ENCODE data around the gene TEX44. TPM values are rescaled to one million over a fixed set of nuclear protein-coding genes. Genes with fewer than 3 reads are reported as not detected.
"Not testable (repeated sequence)": the region's sequence is repeated elsewhere in the genome, so short reads cannot be mapped to it uniquely, and the experiment has no call there.

Gene TEX44
- total RNA-seq, 1 donor from 2014 or later, result not detected

GRCh38 chr2:231571661-231572191 lies 20.9 kb upstream of the TEX44 start:
- DNase-seq, result no peak

- DNase-seq, result no peak
These were observed 19.6 kb upstream of the TEX44 start for GRCh38 chr2:231573096-231573495.

- no peak for DNase-seq
These were observed 18.8 kb upstream of the TEX44 start for GRCh38 chr2:231573698-231574421.

GRCh38 chr2:231575612-231576256 lies 16.9 kb upstream of the TEX44 start:
- no peak for DNase-seq

GRCh38 chr2:231576465-231576864 lies 16.2 kb upstream of the TEX44 start:
- no peak for DNase-seq

- not testable (repeated sequence) for DNase-seq
These were observed 14.0 kb upstream of the TEX44 start for GRCh38 chr2:231578655-231579054.

- no peak for DNase-seq
These were observed 13.1 kb upstream of the TEX44 start for GRCh38 chr2:231579560-231579959.

GRCh38 chr2:231581328-231581727 lies 11.3 kb upstream of the TEX44 start:
- DNase-seq, result no peak

GRCh38 chr2:231583982-231584381 lies 8.7 kb upstream of the TEX44 start:
- DNase-seq, result no peak

- not testable (repeated sequence) for DNase-seq
These were observed 4.9 kb upstream of the TEX44 start for GRCh38 chr2:231587744-231588143.

- no peak for DNase-seq
These were observed 3.0 kb upstream of the TEX44 start for GRCh38 chr2:231589656-231590055.

GRCh38 chr2:231590614-231591013 lies 2.0 kb upstream of the TEX44 start:
- no peak for DNase-seq

- no peak for DNase-seq
These were observed 1.0 kb downstream of the TEX44 start for GRCh38 chr2:231593666-231594065.

GRCh38 chr2:231597014-231597611 lies 4.4 kb downstream of the TEX44 start:
- DNase-seq, result no peak

- no peak for DNase-seq
These were observed 5.0 kb downstream of the TEX44 start for GRCh38 chr2:231597627-231598026.

GRCh38 chr2:231600619-231601355 lies 8.1 kb downstream of the TEX44 start:
- DNase-seq, result no peak

- DNase-seq, result peak; percentile 92
These were observed 8.9 kb downstream of the TEX44 start for GRCh38 chr2:231601356-231602229.

- DNase-seq, result no peak
These were observed 10.3 kb downstream of the TEX44 start for GRCh38 chr2:231602859-231603467.

- DNase-seq, result no peak
These were observed 11.5 kb downstream of the TEX44 start for GRCh38 chr2:231604101-231604684.

GRCh38 chr2:231604685-231605606 lies 12.3 kb downstream of the TEX44 start:
- DNase-seq, result peak; percentile 99

Measured in dermis blood vessel endothelial cell (primary cell).